ENCODE measurements around the gene HAAO. TPM values are rescaled to one million over a fixed set of nuclear protein-coding genes. Genes with fewer than 3 reads are reported as not detected.
A peak's percentile ranks its signal among the peaks of the same experiment; 100 is the strongest.
"Not testable (repeated sequence)": the region's sequence is repeated elsewhere in the genome, so short reads cannot be mapped to it uniquely, and the experiment has no call there.

Gene HAAO
- polyA plus RNA-seq (2013, experiment 1 of 2; ENCODE audit: insufficient read length), result 1.1 TPM
- 0.35 TPM for polyA plus RNA-seq (2013, experiment 2 of 2; ENCODE audit: insufficient read length)

DNA sequence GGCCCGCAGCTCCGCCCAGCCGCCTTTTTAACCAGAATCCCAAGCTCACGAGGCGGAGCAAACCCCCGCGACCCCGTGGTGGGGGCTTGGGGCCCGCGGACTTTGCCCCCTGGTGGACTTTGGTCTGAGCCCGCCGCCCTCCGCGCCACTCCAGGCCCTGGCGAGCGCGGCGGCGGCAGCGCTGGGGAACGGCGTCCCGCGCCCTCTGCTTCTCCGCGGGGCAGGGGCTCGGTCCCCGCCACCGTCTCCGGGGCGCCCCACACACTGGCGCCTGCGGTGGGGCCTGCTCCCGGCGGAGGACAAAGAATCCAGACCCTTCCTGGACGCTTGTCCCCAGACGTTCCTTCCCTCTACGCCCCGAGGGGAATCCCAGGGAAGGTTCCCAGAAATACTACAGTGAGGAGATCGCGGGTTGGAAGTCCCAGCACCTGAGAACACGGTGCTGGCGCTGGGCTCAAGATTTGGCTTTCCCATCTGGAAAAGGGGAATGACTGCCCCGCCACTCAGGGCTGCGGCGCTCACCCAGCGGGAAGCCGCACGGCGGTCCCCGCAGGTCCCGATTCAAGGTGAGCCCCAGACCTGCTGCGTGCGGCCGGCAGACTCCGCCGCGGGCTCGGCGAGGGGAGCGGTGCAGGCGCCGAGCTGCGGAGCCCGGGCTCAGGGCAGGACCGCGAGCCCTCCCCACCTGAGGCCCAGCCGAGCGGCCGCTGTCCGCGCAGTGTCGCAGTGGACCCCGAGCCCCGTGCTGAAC is at the start of gene HAAO:
HAAO (minus strand) TSS at position 1 of the 751 bp plus-strand sequence. CDS start 47 bp downstream, outside the sequence.
- peak; percentile 18 for DNase-seq

DNA sequence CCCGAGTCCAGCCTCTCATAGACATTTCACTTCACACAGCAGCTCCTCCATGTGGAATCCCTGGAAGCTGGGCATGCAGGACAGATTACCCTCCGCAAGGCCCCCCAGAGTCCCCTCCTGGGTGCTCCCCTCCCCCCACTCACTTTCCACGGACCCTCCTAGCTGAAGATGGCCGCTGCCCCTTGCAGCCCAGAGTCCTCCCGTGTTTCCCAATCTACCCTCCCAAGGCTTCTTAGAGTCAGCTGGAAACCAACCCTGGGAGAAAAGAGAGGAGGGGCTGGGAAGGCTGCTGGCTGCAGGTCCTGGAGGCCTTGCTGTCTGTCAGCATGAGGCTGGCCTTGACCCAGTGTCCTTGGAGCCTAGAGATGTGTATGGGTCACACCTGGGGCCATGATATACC is 49.0 kb upstream of the HAAO start:
- no peak for DNase-seq

DNA sequence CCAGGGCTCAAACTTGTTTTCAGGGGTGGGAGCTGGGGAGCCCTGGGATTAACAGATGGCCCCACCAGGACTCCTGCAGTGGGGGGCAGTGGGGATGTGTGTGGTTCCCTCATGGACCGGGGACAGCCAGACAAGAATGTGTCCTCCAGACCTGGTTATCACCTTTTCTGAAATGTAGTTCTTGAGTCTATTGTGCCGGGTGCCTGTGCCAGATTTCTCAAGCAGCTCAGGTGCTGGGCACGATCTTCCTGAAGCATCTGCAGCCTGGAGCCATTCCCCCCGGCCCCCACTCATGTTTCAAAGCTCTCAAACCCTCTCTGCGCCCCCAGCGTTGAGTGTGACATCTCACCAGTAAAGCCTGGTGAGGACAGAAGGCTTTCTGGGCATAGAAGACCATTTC is 48.4 kb upstream of the HAAO start:
- no peak for DNase-seq

DNA sequence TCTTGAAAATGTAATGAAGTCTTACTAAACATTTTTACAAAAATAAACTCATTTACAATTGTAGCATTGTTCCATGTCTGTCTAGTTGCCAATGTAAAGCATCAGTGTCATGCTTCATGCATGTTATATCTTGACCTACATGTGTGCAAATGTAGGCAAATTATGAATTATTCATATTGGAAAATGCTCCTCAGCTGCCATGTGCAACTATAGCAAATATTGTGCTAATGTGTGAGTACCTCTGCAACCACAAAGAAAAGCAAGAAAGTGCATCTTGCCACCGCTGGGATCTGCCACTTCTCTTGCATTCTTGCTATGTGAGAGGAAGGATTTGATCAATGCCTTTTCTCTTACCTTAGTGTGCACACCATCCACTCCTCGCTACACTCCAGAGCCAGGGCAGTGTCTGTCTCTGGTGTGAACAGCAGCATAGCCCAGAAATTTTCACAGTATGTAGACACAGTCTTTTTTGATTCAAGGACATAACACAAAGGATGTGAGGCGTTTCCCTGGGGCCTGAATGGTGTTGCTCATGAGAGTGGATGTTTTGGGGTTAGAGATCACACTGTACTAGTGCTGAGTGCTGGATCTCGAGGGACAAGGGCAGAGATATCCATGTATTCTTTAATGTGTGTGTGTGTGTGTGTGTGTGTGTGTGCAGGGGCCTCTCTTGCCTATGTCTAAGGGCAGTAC is 47.6 kb upstream of the HAAO start:
- no peak for DNase-seq

DNA sequence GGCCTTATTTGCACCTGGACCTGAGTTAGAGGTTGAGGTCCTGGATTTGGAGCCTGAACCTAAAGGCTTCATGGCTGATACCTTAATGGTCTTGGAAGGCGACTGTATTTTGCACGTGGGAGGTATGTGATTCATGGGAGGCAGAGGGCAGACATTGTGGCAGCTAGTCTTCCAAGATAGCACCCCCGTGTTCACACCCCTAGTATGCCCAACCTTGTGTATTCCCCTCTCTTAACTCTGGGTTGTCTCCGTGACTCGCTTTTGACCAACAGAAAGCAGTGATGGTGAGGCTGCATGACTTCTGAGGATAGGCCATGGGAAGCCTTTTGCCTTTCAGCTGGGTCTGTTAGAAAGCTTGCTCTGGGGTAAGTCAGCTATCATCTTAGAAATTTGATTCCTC is 45.8 kb upstream of the HAAO start:
- no peak for DNase-seq

DNA sequence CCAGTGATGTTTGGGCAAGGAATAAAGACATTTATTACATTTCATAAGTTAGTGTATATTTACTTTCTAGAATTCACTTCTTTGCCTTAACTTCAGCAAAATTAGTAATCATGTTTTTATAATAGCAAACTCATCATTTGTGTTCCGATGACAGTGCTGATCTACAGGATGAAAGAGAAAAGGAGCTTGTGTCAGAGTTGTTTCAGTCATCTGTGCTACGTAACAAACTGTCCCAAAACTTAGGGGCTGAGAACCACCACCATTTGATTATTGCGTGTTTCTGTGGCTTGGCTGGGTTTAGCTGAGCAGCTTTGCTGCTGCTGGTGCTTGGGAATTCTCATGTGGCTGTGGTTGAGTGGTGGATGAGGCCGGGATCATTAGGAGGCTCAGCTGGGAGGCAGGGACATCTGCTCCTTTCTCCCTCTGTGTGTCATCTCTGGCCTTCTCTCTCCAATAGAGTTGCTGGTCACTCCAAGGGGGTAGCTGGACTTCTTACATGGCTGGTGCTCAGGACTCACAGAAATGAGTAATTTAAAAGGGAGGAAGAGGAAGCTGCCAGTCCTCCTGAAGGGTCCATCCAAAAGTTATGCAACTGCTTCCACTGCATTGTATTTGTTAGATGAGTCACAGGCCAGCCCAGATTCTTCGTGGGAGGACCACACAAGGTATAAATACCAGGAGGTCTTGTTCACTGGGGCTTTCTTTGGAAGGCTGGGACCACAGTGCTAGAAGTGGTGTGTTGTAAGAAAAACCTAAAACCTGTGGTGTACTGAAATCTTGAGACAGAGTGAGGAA is 43.4 kb upstream of the HAAO start:
- DNase-seq, result peak; percentile 98

DNA sequence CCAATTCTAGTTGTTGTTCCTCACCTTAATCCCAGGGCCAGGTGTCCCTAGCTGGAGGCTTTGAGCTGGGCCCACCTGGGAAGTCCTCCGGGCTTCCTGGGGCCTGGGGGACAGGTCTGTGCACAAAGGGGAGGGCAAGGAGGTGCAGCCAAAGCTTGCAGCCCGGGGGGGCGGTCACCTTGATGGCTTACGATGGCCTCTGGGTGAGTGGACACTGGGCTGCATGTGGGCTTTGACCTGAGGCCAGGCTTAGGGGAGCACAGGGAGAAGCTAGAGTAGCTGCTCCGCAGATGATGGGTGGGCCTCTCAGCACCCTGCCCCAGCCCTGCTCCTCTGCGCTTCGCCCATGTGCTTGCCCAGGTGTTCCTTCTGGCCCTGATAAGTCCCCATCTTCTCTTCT is 41.8 kb upstream of the HAAO start:
- no peak for DNase-seq

DNA sequence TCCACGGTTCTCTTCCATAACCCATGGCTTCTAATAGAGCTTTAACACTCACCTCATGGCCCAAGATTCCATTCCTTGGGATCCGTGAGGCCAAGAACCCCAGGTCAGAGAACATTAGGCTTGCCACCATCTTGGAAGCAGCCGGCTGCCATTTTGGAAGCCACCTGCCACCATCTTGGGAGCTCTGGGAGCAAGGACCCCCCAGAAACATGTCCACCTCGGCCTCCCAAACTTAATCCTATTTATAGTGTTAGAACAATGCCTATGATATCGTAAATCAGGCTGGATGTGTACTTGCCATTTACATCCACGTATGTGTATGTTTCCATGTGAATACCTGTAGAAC is 39.9 kb upstream of the HAAO start:
- no peak for DNase-seq

DNA sequence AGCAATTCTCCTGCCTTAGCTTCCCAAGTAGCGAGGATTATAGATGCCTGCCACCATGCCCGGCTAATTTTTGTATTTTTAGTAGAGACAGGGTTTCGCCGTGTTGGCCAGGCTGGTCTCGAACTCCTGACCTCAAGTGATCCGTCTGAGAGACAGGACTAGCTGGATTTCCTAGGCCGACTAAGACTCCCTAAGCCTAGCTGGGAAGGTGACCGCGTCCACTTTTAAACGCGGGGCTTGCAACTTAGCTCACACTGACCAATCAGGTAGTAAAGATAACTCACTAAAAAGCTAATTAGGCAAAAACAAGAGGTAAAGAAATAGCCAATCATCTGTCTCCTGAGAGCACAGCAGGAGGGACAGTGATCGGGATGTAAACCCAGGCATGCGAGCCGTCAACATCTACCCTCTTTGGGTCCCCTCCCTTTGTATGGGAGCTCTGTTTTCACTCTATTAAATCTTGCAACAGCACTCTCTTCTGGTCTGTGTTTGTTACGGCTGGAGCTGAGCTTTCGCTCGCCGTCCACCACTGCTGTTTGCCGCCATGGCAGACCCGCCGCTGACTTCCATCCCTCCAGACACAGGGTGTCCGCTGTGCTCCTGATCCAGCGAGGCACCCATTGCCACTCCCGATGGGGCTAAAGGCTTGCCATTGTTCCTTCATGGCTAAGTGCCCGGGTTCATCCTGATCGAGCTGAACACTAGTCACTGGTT is 39.3 kb upstream of the HAAO start:
- not testable (repeated sequence) for DNase-seq

DNA sequence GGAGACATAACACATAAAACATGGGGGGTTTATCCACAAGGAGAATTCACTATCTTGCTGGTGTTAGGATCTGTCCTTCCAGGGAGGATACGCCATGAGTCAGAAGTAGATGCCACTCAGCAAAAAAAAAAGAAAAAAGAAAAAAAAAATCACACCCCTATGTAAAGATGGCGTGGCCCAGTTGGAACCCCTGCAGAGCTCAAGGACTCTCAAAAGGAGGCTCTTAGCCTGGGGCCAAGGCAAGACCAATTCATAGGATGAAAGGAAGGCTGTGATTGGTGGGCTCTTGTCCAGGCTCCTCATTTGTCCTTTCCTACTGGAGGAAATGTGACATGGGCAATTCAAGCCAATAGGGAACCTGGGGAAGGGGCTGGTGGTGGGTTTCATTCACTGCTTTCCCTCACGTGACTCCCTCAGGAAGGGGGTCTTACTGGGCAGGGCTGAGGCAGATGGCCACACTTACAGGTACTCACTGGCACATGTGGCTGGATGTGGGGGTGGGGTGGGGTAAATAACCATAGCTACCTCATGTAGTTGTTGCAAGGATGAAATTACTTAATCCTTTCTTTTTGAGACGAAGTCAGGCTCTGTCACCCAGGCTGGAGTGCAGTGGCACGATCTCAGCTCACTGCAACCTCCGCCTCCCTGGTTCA is 38.7 kb upstream of the HAAO start:
- DNase-seq, result peak; percentile 47

DNA sequence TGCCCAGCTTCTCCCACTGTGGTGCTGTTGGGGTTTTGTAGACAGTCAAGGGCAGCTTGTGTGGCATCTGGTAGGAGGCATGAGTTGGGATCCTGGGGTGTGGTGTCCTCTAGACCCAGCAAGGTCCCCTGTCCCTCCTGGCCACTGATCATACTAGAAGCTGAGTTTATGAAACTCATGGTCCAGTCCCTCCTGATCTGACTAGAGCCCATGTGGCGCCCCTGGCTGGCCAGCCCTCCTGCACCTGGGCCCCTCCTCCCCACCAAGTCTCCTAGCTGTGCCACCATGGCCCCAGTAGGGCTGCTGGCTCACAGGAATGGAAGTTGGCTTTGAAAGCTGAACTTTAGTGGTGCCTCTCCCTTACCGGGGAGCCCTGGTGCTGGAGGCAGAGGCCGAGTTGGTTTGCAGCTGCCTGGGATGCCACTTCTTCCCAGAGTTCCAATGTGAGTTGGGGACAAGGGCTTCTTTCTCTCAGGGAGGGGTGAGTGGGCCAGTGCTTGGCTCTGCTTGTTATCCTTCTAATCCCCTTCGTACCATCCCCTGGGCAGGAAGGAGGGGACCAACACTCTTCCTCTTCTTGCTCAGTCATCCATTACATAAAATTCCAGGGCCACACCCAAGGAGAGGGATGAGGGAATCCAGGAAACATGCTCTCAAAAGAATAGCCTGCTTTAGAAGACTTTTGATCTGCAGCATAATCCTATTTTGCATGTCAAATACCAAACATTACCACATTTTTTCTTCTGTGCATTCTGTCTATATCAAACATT is 37.5 kb upstream of the HAAO start:
- peak; percentile 49 for DNase-seq

DNA sequence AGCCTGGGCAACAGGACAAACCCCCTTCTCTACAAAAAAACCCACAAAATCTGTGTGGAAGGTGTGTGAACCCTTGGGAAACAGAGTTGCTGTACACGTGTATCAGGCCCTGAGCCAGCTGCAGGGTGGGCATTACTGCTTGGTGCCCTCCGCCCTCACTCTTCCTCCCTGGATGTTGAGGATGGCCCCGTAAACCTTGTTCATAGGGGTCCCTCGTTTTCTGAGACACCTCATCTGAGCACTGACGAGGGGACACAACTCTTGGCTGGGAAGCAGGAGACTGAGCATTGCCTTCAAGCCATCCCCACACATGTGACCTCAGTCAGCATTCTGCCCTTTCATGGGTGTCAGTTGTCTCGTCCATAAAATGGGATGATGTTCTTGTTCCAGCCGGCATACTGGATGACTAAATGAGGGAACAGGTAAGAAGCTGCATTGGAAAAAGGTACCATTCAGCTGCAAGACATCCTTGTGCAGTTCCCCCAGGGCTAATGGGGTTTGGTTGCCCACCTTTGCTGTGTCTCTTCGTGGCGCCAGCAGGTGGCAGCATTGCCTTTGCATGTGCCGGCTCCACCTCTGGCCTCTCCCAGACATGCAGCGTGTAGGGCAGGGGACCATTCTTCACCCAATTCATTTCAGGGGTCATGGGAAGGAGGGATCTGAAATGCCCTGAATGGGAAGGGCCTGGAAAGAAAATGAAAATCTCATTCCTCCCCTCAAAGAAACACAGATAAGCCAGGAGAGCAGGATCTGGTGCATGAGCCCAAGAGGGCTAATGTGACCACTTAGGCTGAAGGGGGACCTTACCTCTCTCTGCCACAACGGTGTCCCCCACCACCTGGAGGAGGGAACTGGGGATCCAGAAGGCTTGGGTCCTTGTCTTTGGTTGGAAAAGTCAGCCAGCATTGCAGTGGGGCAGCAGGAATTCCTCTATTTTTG is 36.4 kb upstream of the HAAO start:
- peak; percentile 69 for DNase-seq

DNA sequence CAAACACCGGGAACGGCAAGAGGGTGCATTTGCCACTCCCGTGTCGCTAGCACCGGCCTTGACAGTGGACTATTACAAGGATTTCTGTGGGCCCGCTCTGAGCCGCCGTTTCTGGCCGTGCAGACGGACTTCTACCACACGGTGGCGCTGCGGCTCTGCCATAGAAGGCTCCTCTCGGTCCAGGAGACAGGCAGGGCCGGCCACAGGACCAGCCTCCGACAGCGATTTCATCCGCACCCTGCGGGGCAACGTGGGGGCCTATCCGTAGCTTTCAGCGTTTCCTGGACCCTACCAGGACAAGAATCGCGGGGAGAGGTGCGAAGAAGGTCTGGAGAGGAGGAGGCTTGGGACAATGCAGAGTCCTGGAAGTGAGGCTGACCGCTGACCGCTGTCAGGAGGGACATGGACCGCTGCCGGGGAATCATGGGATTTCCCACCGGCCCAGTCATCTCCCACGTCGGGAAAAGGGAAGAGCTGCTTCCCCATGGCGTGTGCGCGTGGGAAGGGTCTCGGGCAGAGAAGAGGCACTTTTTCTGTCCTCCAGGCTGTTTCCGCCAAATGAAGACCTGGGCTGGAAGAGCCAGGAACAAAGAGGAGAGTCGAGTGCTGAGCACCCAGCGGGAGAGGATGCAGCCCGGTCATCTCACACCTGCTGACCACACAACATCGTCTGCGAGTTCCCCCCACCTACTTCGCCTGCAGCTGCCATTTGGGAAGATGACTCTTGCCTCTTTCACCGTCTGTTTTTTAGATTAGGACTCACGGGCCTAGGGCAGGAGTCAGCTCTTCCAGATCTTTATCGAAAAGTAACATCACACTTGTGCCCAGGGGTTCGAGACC is 35.5 kb upstream of the HAAO start:
- DNase-seq, result peak; percentile 79

DNA sequence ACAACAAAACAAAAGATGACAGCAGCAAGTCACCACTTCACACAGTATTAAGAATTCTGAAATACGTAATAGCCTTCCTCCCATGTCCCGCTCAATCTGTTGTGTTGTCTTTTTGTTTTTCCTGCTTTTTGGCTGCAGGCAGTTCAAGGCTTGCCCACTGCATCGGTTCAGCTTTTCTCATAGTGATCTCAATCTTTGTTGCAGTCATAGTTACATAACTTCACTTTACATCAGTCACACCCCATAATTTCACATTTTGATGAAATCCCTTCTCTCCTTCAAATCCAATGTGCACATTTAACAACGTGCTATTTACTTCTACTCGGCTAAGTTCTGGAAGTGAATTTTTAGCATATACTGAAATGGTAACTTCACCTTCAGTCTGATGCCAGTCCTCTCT is 33.8 kb upstream of the HAAO start:
- DNase-seq, result no peak

DNA sequence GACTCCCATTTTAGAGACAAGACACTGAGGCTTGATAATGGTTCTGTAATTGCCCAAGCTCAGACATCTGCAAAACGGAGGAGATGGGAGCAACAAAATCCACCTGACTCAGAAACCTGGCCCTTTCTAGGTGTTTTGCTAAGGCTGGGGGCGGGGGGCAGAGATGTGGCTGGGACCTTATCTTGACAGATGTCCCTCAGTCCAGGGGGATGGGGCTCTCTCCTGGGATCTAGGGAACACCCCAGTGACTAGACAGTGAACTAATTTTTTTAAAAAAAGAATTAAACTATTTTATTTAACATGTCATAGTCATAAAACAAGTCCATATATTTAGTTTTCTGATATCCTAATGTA is 32.0 kb upstream of the HAAO start:
- DNase-seq, result no peak

DNA sequence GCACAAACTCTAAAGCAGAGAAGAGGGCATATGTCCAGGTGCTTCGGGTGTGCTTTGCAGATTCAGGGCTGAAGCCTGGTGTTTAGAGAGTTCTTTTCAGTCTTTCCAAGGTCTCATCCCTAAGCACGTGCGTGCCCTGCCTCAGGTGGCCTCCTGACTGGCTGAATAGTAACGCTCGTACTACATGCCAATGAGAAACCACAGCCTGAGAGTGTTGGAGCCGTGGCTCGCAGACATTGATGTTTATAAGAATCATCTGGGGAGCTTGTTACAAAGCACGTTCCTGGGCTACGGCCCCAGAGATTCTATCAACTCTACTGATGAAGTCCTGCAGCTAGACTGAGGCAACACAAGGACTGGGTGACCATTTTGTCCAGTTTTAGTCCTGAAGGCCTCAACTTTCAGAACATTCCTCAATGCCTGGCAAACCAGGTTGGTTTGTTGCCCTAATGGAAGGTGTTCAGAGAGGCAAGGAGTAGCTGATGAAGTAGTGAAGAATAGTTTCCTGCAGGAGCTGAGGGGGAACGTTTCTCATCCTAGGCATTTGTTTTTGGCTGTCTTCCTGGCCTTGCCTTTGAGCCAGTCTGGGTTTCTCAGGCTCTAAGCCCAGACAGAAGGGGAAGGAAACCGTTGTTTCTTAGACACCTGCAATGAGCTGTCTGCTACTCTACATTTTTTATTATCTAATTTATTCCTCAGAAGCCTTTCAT is 31.5 kb upstream of the HAAO start:
- no peak for DNase-seq

DNA sequence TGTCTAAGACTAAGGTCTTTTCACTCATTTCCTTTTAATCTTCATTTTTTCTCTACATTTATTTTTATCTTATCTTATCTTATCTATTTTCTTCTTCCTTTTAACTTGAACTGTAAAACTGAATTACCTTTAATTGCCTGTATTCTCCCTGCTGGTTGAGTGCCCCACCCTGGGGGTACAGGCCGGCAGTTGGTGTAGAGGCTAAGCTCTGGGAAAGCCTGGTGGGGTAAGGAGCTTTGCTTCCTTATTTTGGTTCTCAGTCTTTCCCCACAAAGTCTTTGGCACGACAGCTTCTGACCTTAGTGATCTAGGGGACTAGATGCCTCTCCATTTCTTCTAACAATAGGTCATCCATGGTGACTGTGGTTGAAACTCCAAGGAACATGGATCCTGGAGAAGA is 26.8 kb upstream of the HAAO start:
- no peak for DNase-seq

DNA sequence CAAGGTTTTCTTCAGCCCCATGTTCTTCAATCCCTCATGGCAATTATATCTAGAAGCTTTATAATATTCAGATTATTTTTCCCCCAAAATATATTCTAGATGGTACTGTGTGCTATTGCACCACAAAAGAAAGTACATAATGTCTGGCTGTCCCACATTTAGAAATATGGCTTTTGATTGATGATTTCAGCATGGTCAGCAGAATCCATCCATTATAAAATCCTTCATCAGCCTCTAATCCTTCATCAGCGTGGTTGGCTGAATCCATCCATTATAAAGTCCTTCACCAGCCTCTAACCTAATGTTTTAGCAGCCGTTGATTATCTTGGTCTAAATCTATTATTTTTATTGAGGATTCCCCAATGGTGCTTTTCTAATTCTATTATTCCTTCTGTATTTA is 23.3 kb upstream of the HAAO start:
- no peak for DNase-seq

DNA sequence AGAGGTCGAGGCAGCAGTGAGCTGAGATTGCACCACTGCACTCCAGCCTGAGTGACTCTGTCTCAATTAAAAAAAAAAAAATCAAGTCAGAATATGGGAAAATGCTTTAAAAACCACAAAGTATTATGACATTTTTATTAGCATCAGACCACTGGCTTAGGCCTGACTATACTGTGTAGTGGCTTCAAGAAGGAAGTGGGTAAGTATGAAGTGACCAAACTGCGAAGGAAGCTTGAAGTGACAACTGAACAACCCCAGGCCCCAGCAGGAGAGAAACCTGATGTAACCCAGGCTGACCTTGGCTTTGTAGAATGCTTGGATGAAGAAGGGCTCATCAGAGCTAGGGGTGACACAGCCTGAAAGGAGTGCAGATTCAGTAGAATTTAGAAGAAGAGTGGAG is 21.4 kb upstream of the HAAO start:
- DNase-seq, result no peak
